Loucy (cell line): ENCODE measurements around the gene TGFBR3.
"Not testable (repeated sequence)": the region's sequence is repeated elsewhere in the genome, so short reads cannot be mapped to it uniquely, and the experiment has no call there.

ENCODE experiments used
- H2AFZ ChIP-seq: fragments of 200-600 bp; sonication (generic); 2 replicates; pipeline ENCODE4 v1.6.0; 2016; ENCODE audit warnings: antibody characterized with exemption, mild to moderate bottlenecking, low read length, moderate library complexity
- H3F3A ChIP-seq: fragments of 200-600 bp; 2 replicates; pipeline ENCODE4 v1.6.0; 2016; ENCODE audit warnings: antibody characterized with exemption, low read depth, mild to moderate bottlenecking
- H3K27me3 ChIP-seq: fragments of 200-600 bp; sonication (generic); 2 replicates; pipeline ENCODE4 v1.6.1; 2014; ENCODE audit warnings: low read length, mild to moderate bottlenecking; ENCODE audit not compliant: insufficient read depth, poor library complexity, severe bottlenecking
- H3K36me3 ChIP-seq: fragments of 200-600 bp; sonication (generic); 2 replicates; pipeline ENCODE4 v1.6.1; 2016; ENCODE audit warnings: low read length; ENCODE audit not compliant: insufficient read depth
- H3K4me1 ChIP-seq: fragments of 200-600 bp; sonication (generic); 2 replicates; pipeline ENCODE4 v1.5.1; 2014; ENCODE audit warnings: low read length, mild to moderate bottlenecking; ENCODE audit not compliant: insufficient read depth, poor library complexity, severe bottlenecking
- H3K4me2 ChIP-seq: fragments of 200-600 bp; sonication (generic); 2 replicates; pipeline ENCODE4 v1.6.0; 2014; ENCODE audit warnings: antibody characterized with exemption, low read length, low read depth, mild to moderate bottlenecking; ENCODE audit not compliant: poor library complexity, severe bottlenecking
- H3K4me3 ChIP-seq: fragments of 200-600 bp; sonication (generic); 2 replicates; pipeline ENCODE4 v1.5.1; 2014; ENCODE audit warnings: low read length, mild to moderate bottlenecking, mixed read lengths; ENCODE audit not compliant: poor library complexity, severe bottlenecking
- H3K79me2 ChIP-seq: fragments of 200-600 bp; sonication (generic); 2 replicates; pipeline ENCODE4 v1.6.1; 2014; ENCODE audit warnings: low read length; ENCODE audit not compliant: insufficient read depth
- H3K9ac ChIP-seq: fragments of 200-600 bp; sonication (generic); 2 replicates; pipeline ENCODE4 v1.6.0; 2014; ENCODE audit warnings: mild to moderate bottlenecking, low read depth, low read length, moderate library complexity; ENCODE audit not compliant: poor library complexity, severe bottlenecking
- H3K9me2 ChIP-seq: fragments of 200-600 bp; sonication (generic); replicated peaks from 2 replicates; pipeline ENCODE4 v1.6.1; 2016; ENCODE audit warnings: low read depth, low read length, mixed read lengths
- H3K9me3 ChIP-seq: fragments of 200-600 bp; sonication (generic); 2 replicates; pipeline ENCODE4 v1.6.1; 2014; ENCODE audit warnings: mild to moderate bottlenecking, antibody characterized with exemption, low read length, low read depth; ENCODE audit not compliant: insufficient read depth
- H4K20me1 ChIP-seq: fragments of 200-600 bp; sonication (generic); 2 replicates; pipeline ENCODE4 v1.6.0; 2014; ENCODE audit warnings: antibody characterized with exemption, low read length, mild to moderate bottlenecking; ENCODE audit not compliant: insufficient read depth, poor library complexity, severe bottlenecking
- EZH2phosphoT487 ChIP-seq: fragments of 200-600 bp; IDR thresholded peaks from 2 replicates; pipeline ENCODE4 v1.6.1; 2018; ENCODE audit warnings: antibody characterized with exemption, mild to moderate bottlenecking, moderate library complexity, borderline replicate concordance
- TF ChIP-seq, protein P1 (sequence below): fragments of 200-600 bp; sonication (generic); conservative IDR thresholded peaks from 2 replicates; pipeline ENCODE4 v1.5.1; 2014; ENCODE audit warnings: mild to moderate bottlenecking, antibody characterized with exemption, low read length

The TGFBR3 gene

GRCh38 chr1:91842563-91842962 lies 43.4 kb downstream of the TGFBR3 start:
- no peaks in the 10 kb centered on the region for H3K79me2 ChIP-seq
- no peak overlapping the region for H3K4me2 ChIP-seq
- H3K9ac ChIP-seq: no peak overlapping the region
- TF ChIP-seq, protein P1, sequence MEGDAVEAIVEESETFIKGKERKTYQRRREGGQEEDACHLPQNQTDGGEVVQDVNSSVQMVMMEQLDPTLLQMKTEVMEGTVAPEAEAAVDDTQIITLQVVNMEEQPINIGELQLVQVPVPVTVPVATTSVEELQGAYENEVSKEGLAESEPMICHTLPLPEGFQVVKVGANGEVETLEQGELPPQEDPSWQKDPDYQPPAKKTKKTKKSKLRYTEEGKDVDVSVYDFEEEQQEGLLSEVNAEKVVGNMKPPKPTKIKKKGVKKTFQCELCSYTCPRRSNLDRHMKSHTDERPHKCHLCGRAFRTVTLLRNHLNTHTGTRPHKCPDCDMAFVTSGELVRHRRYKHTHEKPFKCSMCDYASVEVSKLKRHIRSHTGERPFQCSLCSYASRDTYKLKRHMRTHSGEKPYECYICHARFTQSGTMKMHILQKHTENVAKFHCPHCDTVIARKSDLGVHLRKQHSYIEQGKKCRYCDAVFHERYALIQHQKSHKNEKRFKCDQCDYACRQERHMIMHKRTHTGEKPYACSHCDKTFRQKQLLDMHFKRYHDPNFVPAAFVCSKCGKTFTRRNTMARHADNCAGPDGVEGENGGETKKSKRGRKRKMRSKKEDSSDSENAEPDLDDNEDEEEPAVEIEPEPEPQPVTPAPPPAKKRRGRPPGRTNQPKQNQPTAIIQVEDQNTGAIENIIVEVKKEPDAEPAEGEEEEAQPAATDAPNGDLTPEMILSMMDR: no peak
- TF ChIP-seq EZH2phosphoT487: no peak
- H3K4me3 ChIP-seq: no peak overlapping the region
- no peaks in the 10 kb centered on the region for H3K4me1 ChIP-seq
- no peaks in the 10 kb centered on the region for H3K9me2 ChIP-seq
- H3F3A ChIP-seq: no peaks in the 10 kb centered on the region
- no peaks in the 10 kb centered on the region for H4K20me1 ChIP-seq
- H3K36me3 ChIP-seq: no peaks in the 10 kb centered on the region
- H2AFZ ChIP-seq: no peak overlapping the region
- no peaks in the 10 kb centered on the region for H3K9me3 ChIP-seq
- H3K27me3 ChIP-seq: no peaks in the 10 kb centered on the region

DNA sequence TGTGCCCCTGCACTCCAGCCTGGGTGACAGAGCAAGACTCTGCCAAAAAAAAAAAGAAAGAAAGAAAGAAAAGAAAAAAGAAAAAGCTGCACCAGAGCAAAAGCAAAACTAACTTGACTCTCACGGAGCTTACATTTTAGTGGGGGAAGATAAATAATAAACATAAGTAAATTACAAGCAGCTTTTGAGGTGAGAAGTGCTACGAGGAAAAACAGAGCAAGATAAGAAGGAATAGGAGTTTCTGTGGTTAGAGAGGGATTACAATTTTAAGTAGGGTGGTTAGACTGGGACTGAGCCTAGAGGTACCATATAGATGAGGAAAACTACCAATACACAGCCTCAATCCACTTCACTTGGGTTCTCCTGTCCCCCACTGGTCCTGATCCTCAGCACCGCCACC lies 43.9 kb downstream of the TGFBR3 start:
- no peaks in the 10 kb centered on the region for H3K36me3 ChIP-seq
- H4K20me1 ChIP-seq: no peaks in the 10 kb centered on the region
- no peak overlapping the region for H2AFZ ChIP-seq
- H3K4me2 ChIP-seq: no peak overlapping the region
- H3F3A ChIP-seq: no peaks in the 10 kb centered on the region
- no peaks in the 10 kb centered on the region for H3K27me3 ChIP-seq
- no peaks in the 10 kb centered on the region for H3K4me1 ChIP-seq
- H3K4me3 ChIP-seq: no peak overlapping the region
- no peak overlapping the region for H3K9ac ChIP-seq
- no peaks in the 10 kb centered on the region for H3K9me3 ChIP-seq
- H3K9me2 ChIP-seq: no peaks in the 10 kb centered on the region
- TF ChIP-seq, protein P1: no peak
- TF ChIP-seq EZH2phosphoT487: no peak
- no peaks in the 10 kb centered on the region for H3K79me2 ChIP-seq

- H3K9me3 ChIP-seq, H3F3A ChIP-seq, H3K36me3 ChIP-seq, H3K9ac ChIP-seq, H3K4me2 ChIP-seq, H3K27me3 ChIP-seq, H3K9me2 ChIP-seq, H4K20me1 ChIP-seq, H3K79me2 ChIP-seq, H3K4me3 ChIP-seq, H2AFZ ChIP-seq, H3K4me1 ChIP-seq: not testable (repeated sequence)
These were observed 45.7 kb downstream of the TGFBR3 start for GRCh38 chr1:91840276-91840675.

DNA sequence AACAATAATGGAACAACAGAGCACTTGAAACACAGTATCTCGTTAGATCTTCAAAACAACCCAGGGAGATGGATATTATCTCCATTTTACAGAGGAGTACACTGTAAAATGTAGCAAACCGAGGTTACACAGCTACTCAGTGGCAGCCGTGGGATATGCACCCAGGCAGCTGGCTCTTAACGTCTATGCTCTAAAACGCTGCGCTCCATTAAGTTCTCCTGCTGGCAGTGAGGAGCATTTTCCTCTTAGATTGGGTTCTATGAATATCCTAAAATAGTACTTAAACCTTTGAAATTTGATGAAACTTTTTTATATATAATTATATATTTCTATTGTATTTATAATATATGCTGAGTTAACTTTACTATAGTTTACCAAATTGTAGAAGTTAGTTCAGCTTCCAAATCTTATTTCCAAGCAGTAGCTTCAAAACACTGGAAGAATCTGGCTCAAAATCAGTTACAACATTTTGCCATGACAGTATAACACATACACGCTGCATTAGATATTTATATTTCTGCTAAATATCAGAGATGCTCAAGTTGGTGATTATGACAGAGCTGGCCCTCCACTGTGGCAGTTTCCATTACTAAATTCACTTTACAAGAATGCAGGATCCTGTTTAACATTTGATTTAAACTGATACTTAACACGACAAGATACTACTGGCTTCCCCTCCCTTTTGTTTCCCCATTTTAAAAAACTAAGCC lies 49.5 kb downstream of the TGFBR3 start:
- Histone ChIP-seq H3K27me3 (no peaks in the 10 kb centered on the region), H3K4me1 (no peaks in the 10 kb centered on the region), H3K9me2 (no peaks in the 10 kb centered on the region), H3K9ac (no peak overlapping the region), H3F3A (no peaks in the 10 kb centered on the region), H2AFZ (no peak overlapping the region), H3K4me3 (no peak overlapping the region), H3K9me3 (no peaks in the 10 kb centered on the region), H3K36me3 (no peaks in the 10 kb centered on the region), H3K4me2 (no peak overlapping the region), H4K20me1 (no peaks in the 10 kb centered on the region), H3K79me2 (no peaks in the 10 kb centered on the region)
- no peak for TF ChIP-seq EZH2phosphoT487
- TF ChIP-seq, protein P1: no peak
